ENCODE measurements around the gene ACACA.

Gene ACACA

GRCh38 chr17:37365589-37365988, 41.0 kb downstream of the ACACA start:
- H3F3A ChIP-seq (ENCODE audit: insufficient read depth, low read length) = 0 out of 2 replicates have a peak, but pooled peaks cover 1% of the 10 kb centered on the region
- no peaks in the 10 kb centered on the region for H3K4me1 ChIP-seq (ENCODE audit: low read length)
- no peak overlapping the region for H3K9ac ChIP-seq (ENCODE audit: low read length)
- no peaks in the 10 kb centered on the region for H3K79me2 ChIP-seq (ENCODE audit: low read length)
- H2AFZ ChIP-seq (ENCODE audit: low read length) = no peak overlapping the region
- no peak overlapping the region for H3K4me3 ChIP-seq (ENCODE audit: low read length)
- no peak overlapping the region for H3K27ac ChIP-seq (ENCODE audit: low read length)
- H3K9me3 ChIP-seq (replicated peaks; ENCODE audit: insufficient read depth, low read length) = no peaks in the 10 kb centered on the region
- no peak overlapping the region for H3K4me2 ChIP-seq (ENCODE audit: low read depth, low read length)
- no peaks in the 10 kb centered on the region for H4K20me1 ChIP-seq (ENCODE audit: insufficient read depth, low read length)
- no peaks in the 10 kb centered on the region for H3K27me3 ChIP-seq (replicated peaks; ENCODE audit: insufficient read depth, low read length)
- TF ChIP-seq CTCF (IDR thresholded peaks at IDR 0.05; ENCODE audit: low read length) = no peak
- no peak for TF ChIP-seq EZH2 (optimal IDR thresholded peaks at IDR 0.05; ENCODE audit: low read depth, low read length)
- no peak for TF ChIP-seq EZH2phosphoT487 (IDR thresholded peaks at IDR 0.05; ENCODE audit: low read length)
- H3K9me2 ChIP-seq (replicated peaks; ENCODE audit: insufficient read depth, low read length) = no peaks in the 10 kb centered on the region
- H3K36me3 ChIP-seq (replicated peaks; ENCODE audit: insufficient read depth, low read length) = no peaks in the 10 kb centered on the region
- DNase-seq = no peak

GRCh38 chr17:37361543-37361942, 45.1 kb downstream of the ACACA start:
- Histone ChIP-seq H3K9me2 (replicated peaks; ENCODE audit: insufficient read depth, low read length) (no peaks in the 10 kb centered on the region), H3F3A (ENCODE audit: insufficient read depth, low read length) (peaks cover 5% of the 10 kb centered on the region; the same call in 1 of the 2 replicates), H3K4me3 (ENCODE audit: low read length) (no peak overlapping the region), H2AFZ (ENCODE audit: low read length) (no peak overlapping the region), H3K36me3 (replicated peaks; ENCODE audit: insufficient read depth, low read length) (no peaks in the 10 kb centered on the region), H3K9me3 (replicated peaks; ENCODE audit: insufficient read depth, low read length) (no peaks in the 10 kb centered on the region), H4K20me1 (ENCODE audit: insufficient read depth, low read length) (no peaks in the 10 kb centered on the region), H3K79me2 (ENCODE audit: low read length) (peaks cover 23% of the 10 kb centered on the region), H3K4me2 (ENCODE audit: low read depth, low read length) (no peak overlapping the region), H3K4me1 (ENCODE audit: low read length) (0 out of 2 replicates have a peak, but pooled peaks cover 5% of the 10 kb centered on the region), H3K27me3 (replicated peaks; ENCODE audit: insufficient read depth, low read length) (no peaks in the 10 kb centered on the region), H3K9ac (ENCODE audit: low read length) (no peak overlapping the region), H3K27ac (ENCODE audit: low read length) (no peak overlapping the region)
- DNase-seq = no peak
- TF ChIP-seq CTCF (IDR thresholded peaks at IDR 0.05; ENCODE audit: low read length) (no peak), EZH2phosphoT487 (IDR thresholded peaks at IDR 0.05; ENCODE audit: low read length) (no peak), EZH2 (optimal IDR thresholded peaks at IDR 0.05; ENCODE audit: low read depth, low read length) (no peak)

GRCh38 chr17:37360632-37361031, 46.0 kb downstream of the ACACA start:
- H3K4me3 ChIP-seq (ENCODE audit: low read length) = no peak overlapping the region
- H3F3A ChIP-seq (ENCODE audit: insufficient read depth, low read length) = peaks cover 5% of the 10 kb centered on the region; the same call in 1 of the 2 replicates
- no peak for DNase-seq
- H3K79me2 ChIP-seq (ENCODE audit: low read length) = peaks cover 25% of the 10 kb centered on the region
- no peaks in the 10 kb centered on the region for H4K20me1 ChIP-seq (ENCODE audit: insufficient read depth, low read length)
- TF ChIP-seq EZH2 (optimal IDR thresholded peaks at IDR 0.05; ENCODE audit: low read depth, low read length) = no peak
- no peak for TF ChIP-seq EZH2phosphoT487 (IDR thresholded peaks at IDR 0.05; ENCODE audit: low read length)
- TF ChIP-seq CTCF (IDR thresholded peaks at IDR 0.05; ENCODE audit: low read length) = no peak
- H3K4me2 ChIP-seq (ENCODE audit: low read depth, low read length) = no peak overlapping the region
- no peaks in the 10 kb centered on the region for H3K36me3 ChIP-seq (replicated peaks; ENCODE audit: insufficient read depth, low read length)
- H3K9me3 ChIP-seq (replicated peaks; ENCODE audit: insufficient read depth, low read length) = no peaks in the 10 kb centered on the region
- 0 out of 2 replicates have a peak, but pooled peaks cover 5% of the 10 kb centered on the region for H3K4me1 ChIP-seq (ENCODE audit: low read length)
- no peak overlapping the region for H2AFZ ChIP-seq (ENCODE audit: low read length)
- no peaks in the 10 kb centered on the region for H3K27me3 ChIP-seq (replicated peaks; ENCODE audit: insufficient read depth, low read length)
- H3K9ac ChIP-seq (ENCODE audit: low read length) = no peak overlapping the region
- H3K27ac ChIP-seq (ENCODE audit: low read length) = no peak overlapping the region
- H3K9me2 ChIP-seq (replicated peaks; ENCODE audit: insufficient read depth, low read length) = no peaks in the 10 kb centered on the region

Data from MM.1S (cell line).